NCI-H748 treated with DMSO at 0.1 percent for 48 hours (cell line): ENCODE measurements around the gene ELF1.
"Not testable (repeated sequence)": the region's sequence is repeated elsewhere in the genome, so short reads cannot be mapped to it uniquely, and the experiment has no call there.

Experiments used
- DNase-seq: peaks from one replicate; lab custom pipeline; 2025; lab: John Stamatoyannopoulos, UW

The ELF1 gene

DNA sequence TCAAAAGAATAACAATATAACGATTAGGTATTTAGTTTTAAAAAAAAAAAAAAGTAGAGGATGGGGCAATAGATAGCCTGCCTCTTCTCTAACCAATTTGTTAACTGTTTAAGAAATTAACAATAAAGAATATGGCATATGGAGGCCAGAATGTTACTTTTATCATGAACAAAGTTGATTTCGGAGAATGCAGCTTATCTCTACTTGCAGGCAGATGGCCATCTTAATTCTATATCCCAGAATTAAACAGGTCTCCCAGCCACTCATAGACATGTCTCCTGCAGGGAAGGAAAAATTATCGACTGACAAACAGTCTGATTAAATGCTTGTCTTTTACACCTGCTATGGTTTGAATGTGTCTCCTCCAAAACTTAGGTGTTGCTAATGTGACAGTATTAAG is 133.1 kb downstream of the ELF1 start:
- no peak for DNase-seq

DNA sequence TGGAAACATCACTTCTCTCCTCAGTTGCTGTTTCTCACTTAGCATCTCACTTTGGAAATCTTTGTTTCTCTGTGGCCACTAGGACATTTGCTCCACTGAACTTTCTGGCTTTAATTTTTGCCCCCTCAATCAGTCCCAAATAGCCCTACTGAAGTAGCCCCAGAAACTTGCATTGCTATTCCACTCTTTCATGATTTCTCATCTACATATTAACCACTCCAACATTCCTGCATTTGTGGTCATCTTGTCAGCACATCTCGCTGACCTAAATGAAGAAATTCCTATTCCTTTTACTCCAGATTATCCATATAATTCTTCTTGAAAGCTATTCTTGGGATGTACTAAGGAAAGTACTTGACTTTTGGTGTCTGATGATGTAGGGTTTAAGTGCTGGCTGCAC is 134.9 kb downstream of the ELF1 start:
- DNase-seq, result not testable (repeated sequence)
